ENCODE data around the gene CADPS2. TPM values are rescaled to one million over a fixed set of nuclear protein-coding genes. Genes with fewer than 3 reads are reported as not detected.

The CADPS2 gene
- total and polyA plus RNA-seq, 2 of the 4 experiments (the other 2 are of a cell fraction) = 0.10 to 0.54 TPM

DNA sequence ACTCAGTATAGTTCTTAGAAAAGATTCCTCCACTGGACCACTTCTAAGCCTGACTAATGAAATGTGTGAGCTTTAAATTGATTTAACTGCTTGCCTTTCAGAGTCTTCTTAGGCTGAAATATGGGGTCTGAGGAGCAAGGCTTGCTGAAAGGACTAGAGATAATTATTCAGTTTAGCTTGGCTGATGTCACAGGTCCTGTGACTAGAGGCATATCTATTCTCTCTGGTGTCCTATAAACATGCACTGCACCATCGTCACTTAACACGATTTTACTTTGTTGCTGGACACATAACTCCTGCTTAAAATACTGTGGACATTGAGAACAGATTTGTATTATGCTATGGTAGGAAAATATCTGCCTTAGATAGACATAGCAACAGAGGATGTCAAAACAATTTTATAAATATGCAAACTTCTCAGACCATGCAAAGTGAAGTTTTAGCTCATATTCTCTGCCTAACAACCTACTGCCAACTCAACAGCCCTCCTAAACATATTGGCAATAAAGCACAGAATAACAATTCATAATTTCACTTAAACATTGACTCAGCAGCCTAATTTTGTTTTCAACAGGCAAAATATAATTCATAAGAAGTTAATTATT, 267.6 kb downstream of the CADPS2 start:
- Histone ChIP-seq H3K9me3 (ENCODE audit: control insufficient read depth, insufficient read depth, low read length) (no peaks in the 10 kb centered on the region), H3K36me3 (ENCODE audit: control insufficient read depth, insufficient read depth, low read length) (no peaks in the 10 kb centered on the region), H3K18ac (ENCODE audit: low read depth, low read length) (no peak overlapping the region), H3K23ac (ENCODE audit: low read depth, low read length) (no peak overlapping the region), H3K27ac (ENCODE audit: insufficient read depth, low read length) (no peak overlapping the region), H3K14ac (replicated peaks; ENCODE audit: low read depth, low read length) (no peak overlapping the region), H4K91ac (ENCODE audit: insufficient read depth, low read depth, low read length) (no peak overlapping the region), H3K4me3 (ENCODE audit: insufficient read depth, low read depth, low read length) (no peak overlapping the region), H3K79me1 (ENCODE audit: low read depth in 1 of 2, low read length in 2 of 2) (no peaks in the 10 kb centered on the region), H4K20me1 (ENCODE audit: insufficient read depth, low read length) (no peaks in the 10 kb centered on the region), H2BK15ac (ENCODE audit: low read depth, low read length) (no peak overlapping the region), H3K56ac (ENCODE audit: extremely low read depth, insufficient read depth, low read length) (no peak overlapping the region), H3K27me3 (ENCODE audit: control insufficient read depth, insufficient read depth, low read length) (no peaks in the 10 kb centered on the region), H2BK120ac (ENCODE audit: low read depth, low read length) (no peak overlapping the region), H2AK9ac (replicated peaks; ENCODE audit: low read depth, low read length, poor library complexity) (no peak overlapping the region), H2BK20ac (ENCODE audit: low read depth, low read length) (no peak overlapping the region), H3K4me2 (ENCODE audit: low read depth, low read length) (no peak overlapping the region), H3K9me1 (ENCODE audit: insufficient read depth, low read length) (no peaks in the 10 kb centered on the region), H4K5ac (ENCODE audit: low read depth, low read length) (no peak overlapping the region), H2AFZ (replicated peaks; ENCODE audit: low read length, poor library complexity) (no peak overlapping the region), H3K4me1 (ENCODE audit: control insufficient read depth, insufficient read depth, low read length) (no peaks in the 10 kb centered on the region), H4K8ac (ENCODE audit: low read depth in 2 of 2, low read length in 2 of 2) (no peak overlapping the region), H2BK5ac (ENCODE audit: low read depth, low read length, poor library complexity, severe bottlenecking) (no peak overlapping the region), H3K4ac (ENCODE audit: low read depth, low read length) (no peak overlapping the region), H2AK5ac (ENCODE audit: low read depth, low read length) (no peak overlapping the region), H3K9ac (ENCODE audit: low read depth, low read length) (no peak overlapping the region)
- dilution Hi-C loops (cut with HindIII; ENCODE audit: low sequenced_read_pairs, unreplicated experiment) (no loop called here), intact Hi-C loops (cut with micrococcal nuclease) (no loop called here), in situ Hi-C loops (cut with MboI; ENCODE audit: low sequenced_read_pairs) (no loop called here)
- no TSS peak for BruUV-seq (replicated peaks)
- no CpG with 5 or more reads among the region's 2 CpGs for WGBS, 2 experiments (ENCODE audit: extremely low coverage in 2 of 2, insufficient read length in 1 of 2)
- ATAC-seq (ENCODE audit: low read depth) (no peak), DNase-seq (no peak)
- ChIA-PET POLR2A (ENCODE audit: unreplicated experiment) (no interaction called here), CTCF (no interaction called here)
- no peak for TF ChIP-seq POLR2A (IDR thresholded peaks at IDR 0.05; ENCODE audit: low read depth, low read length)
- no peak for TF ChIP-seq CEBPB (IDR thresholded peaks at IDR 0.05; ENCODE audit: low read depth, low read length)
- no peak for TF ChIP-seq FOS (IDR thresholded peaks at IDR 0.05; ENCODE audit: low read depth, low read length)
- TF ChIP-seq CHD1 (IDR thresholded peaks at IDR 0.05; ENCODE audit: low read depth, low read length) = no peak
- TF ChIP-seq MAZ (IDR thresholded peaks at IDR 0.05; ENCODE audit: borderline replicate concordance, low read depth, low read length) = no peak
- no peak for TF ChIP-seq NFE2L2 (IDR thresholded peaks at IDR 0.05; ENCODE audit: low read depth, low read length)
- no peak for TF ChIP-seq RAD21 (IDR thresholded peaks at IDR 0.05; ENCODE audit: low read length)
- TF ChIP-seq, protein P1, sequence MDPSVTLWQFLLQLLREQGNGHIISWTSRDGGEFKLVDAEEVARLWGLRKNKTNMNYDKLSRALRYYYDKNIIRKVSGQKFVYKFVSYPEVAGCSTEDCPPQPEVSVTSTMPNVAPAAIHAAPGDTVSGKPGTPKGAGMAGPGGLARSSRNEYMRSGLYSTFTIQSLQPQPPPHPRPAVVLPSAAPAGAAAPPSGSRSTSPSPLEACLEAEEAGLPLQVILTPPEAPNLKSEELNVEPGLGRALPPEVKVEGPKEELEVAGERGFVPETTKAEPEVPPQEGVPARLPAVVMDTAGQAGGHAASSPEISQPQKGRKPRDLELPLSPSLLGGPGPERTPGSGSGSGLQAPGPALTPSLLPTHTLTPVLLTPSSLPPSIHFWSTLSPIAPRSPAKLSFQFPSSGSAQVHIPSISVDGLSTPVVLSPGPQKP (IDR thresholded peaks at IDR 0.05; ENCODE audit: borderline replicate concordance, low read depth, low read length) = no peak
- TF ChIP-seq RCOR1 (IDR thresholded peaks at IDR 0.05; ENCODE audit: insufficient replicate concordance, low read length) = no peak
- TF ChIP-seq, protein P2, sequence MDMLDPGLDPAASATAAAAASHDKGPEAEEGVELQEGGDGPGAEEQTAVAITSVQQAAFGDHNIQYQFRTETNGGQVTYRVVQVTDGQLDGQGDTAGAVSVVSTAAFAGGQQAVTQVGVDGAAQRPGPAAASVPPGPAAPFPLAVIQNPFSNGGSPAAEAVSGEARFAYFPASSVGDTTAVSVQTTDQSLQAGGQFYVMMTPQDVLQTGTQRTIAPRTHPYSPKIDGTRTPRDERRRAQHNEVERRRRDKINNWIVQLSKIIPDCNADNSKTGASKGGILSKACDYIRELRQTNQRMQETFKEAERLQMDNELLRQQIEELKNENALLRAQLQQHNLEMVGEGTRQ (IDR thresholded peaks at IDR 0.05; ENCODE audit: low read depth, low read length) = no peak
- no peak for TF ChIP-seq MAFK (IDR thresholded peaks at IDR 0.05; ENCODE audit: low read depth, low read length)
